NCI-H345 treated with DMSO at 0.1 percent for 48 hours (cell line): Measurements from ENCODE around the gene TCEAL2.
"Not testable (repeated sequence)": the region's sequence is repeated elsewhere in the genome, so short reads cannot be mapped to it uniquely, and the experiment has no call there.

Experiments used
- DNase-seq: peaks from one replicate; lab custom pipeline; 2025; ENCODE audit not compliant: unreplicated experiment; lab: John Stamatoyannopoulos, UW

TCEAL2 gene

GRCh38 chrX:102125436-102125835 is at the start of gene TCEAL2:
TSS of gene TCEAL2 (plus strand) at chrX:102125679. CDS start at chrX:102126831, 1,152 bp downstream.
- DNase-seq = not testable (repeated sequence)

DNA sequence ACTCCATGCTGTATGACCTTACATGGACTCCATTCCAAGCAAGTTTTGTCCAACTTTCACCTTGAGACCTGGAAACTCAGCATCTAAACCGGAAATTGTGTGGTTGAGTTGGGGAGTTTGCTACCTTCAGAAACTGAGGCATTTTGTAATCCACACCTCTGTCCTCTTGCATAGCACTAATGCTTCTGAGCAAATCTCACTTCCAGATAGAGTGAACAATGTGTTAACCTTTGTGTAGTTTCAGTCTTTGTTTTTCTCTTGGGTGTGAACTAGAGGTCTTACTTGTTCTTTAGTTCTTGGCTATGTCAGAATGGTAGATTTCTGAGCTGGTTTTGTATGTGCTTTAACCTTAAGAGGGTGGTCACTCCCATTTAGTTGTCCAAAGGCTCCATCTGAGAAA is 48.1 kb upstream of the TCEAL2 start:
- no peak for DNase-seq

DNA sequence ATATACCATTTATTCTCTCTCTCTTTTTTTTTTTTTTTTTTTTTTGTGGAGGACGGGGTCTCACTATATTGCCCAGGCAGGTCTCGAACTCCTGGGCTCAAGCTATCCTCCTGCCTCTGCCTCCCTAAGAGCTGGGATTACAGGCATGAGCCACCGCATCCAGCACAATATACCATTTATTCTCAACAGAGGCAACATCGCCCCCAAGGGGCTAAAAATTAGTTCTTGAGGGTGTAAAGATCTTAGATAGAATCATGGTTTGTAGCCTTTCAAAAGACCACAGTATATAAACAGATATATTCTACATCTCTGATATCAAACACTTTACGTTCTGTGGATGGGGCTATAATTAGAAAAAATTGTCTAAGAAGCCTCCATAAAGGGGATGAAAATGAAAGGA is 39.8 kb upstream of the TCEAL2 start:
- DNase-seq = no peak

GRCh38 chrX:102113367-102113766 is 12.1 kb upstream of the TCEAL2 start:
- DNase-seq = no peak

- no peak for DNase-seq
Measured at GRCh38 chrX:102115748-102116147, 9.7 kb upstream of the TCEAL2 start.

GRCh38 chrX:102125014-102125413 is 465 bp upstream of the TCEAL2 start:
- not testable (repeated sequence) for DNase-seq

GRCh38 chrX:102126080-102126818 is 770 bp downstream of the TCEAL2 start:
- DNase-seq = not testable (repeated sequence)

GRCh38 chrX:102126863-102127262 is 1.4 kb downstream of the TCEAL2 start:
- DNase-seq = no peak

- DNase-seq = no peak
Measured at GRCh38 chrX:102129473-102129872, 4.0 kb downstream of the TCEAL2 start.

GRCh38 chrX:102138064-102138463 is 12.6 kb downstream of the TCEAL2 start:
- DNase-seq = no peak

DNA sequence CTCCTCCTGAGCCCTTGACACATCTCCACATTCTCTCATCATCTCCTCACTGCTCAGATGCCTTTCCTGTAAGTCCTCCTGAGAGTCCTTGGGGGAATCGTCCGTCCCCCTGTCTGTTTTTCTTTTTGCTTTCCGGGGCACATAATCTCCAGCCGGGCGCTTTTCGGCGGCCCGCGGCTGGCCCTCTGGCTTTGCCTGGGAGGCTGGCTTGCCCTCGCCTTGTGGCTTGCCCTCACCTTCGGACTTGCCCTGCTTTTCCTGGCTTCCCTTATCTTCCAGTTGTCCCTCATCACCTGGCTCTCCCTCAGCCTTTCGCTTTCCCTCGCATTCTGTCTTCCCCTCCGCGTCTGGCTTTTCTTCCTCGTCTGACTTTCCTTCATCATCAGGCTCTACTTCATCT is 15.4 kb downstream of the TCEAL2 start:
- not testable (repeated sequence) for DNase-seq

DNA sequence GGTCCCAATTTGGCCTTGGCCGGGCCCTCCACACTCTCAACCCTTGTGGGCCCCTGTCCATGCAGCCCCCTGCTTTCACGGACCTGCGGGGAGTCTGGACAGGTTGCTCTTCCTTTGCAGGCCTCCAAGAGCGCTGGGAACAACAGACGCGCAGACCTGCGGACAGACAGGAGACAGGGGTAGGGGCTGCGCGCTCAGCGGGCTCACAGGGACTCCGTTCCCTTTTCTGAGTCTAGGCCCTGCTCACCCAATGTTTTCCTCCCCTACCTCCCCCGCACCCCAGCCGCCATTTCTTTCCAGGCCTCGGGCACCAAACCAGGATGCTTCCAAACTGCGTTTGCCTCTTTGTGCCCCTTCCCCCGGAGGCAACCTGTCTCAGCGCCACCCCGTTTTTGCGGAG is 16.2 kb downstream of the TCEAL2 start:
- not testable (repeated sequence) for DNase-seq

DNA sequence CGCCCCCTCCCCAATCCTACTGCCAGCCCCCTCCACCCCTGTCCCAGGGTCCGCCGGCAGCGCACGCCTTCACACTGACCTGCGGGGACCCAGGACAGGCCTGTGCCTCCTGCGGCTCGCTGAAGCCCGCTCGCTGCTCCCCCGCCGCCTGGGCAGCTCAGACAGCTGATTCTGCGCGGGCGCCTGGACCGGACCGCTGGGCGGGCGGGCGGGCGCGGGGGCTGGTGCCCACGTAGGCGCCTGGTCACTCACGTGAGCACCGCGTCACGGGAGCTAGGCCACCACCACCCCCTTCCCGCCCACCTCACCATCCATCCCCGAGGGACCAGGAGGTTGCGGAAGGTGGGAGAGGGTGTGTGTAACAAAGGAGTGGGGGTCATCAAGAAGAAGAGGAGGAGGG is 16.8 kb downstream of the TCEAL2 start, which contains the start of gene TCEAL6:
Gene TCEAL6, minus strand, starts transcription at position 208 of the 400 bp plus-strand sequence.
- not testable (repeated sequence) for DNase-seq

- DNase-seq = no peak
Measured at GRCh38 chrX:102154218-102154860, 28.9 kb downstream of the TCEAL2 start.

GRCh38 chrX:102154900-102155805 is 29.7 kb downstream of the TCEAL2 start:
- DNase-seq = no peak

- DNase-seq = no peak
Measured at GRCh38 chrX:102155806-102156179, 30.3 kb downstream of the TCEAL2 start, which contains the start of gene BEX5. TSS of gene BEX5 (minus strand) at chrX:102155977. CDS start at chrX:102154265, 1,712 bp downstream.
